ENCODE data around the gene AKAP8L.

GRCh38 chr19:15439078-15439799 lies 20.5 kb upstream of the AKAP8L start:
- TF ChIP-seq CTCF (IDR thresholded peaks at IDR 0.05), result no peak
- TF ChIP-seq POLR2A (IDR thresholded peaks at IDR 0.05), result no peak

All from heart left ventricle (tissue), 13 donors.